GM19438 (cell line): ENCODE data around the gene TAF11L5.
"Not testable (repeated sequence)": the region's sequence is repeated elsewhere in the genome, so short reads cannot be mapped to it uniquely, and the experiment has no call there.

Source experiments
- ATAC-seq: cut with Tn5 transposase; IDR thresholded peaks from one replicate; pipeline ENCODE4 v1.9.1; 2021; ENCODE audit warnings: low read depth; ENCODE audit not compliant: unreplicated experiment

TAF11L5 gene

DNA sequence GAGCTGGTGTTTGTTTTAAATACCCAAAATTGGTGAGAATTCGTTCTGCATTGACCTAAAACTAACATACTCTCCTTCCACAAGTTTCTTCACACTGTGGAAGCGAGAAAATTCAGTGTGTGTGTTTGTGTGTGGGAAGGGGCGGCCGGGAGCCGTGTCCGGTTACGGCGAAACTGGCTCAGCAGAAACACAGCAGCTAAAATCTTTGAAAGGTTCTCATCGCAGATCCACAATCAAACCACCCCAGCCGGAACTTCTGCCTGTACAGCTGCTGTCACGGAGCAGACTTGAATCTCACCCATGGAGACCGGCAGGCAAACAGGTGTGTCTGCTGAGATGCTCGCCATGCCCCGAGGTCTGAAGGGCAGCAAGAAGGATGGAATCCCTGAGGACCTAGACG, at the start of gene TAF11L5:
Gene TAF11L5, plus strand, starts transcription at position 301 of the 400 bp plus-strand sequence.
- ATAC-seq, result not testable (repeated sequence)

GRCh38 chr5:17477043-17477442, 48.0 kb upstream of the TAF11L5 start:
- ATAC-seq, result no peak

DNA sequence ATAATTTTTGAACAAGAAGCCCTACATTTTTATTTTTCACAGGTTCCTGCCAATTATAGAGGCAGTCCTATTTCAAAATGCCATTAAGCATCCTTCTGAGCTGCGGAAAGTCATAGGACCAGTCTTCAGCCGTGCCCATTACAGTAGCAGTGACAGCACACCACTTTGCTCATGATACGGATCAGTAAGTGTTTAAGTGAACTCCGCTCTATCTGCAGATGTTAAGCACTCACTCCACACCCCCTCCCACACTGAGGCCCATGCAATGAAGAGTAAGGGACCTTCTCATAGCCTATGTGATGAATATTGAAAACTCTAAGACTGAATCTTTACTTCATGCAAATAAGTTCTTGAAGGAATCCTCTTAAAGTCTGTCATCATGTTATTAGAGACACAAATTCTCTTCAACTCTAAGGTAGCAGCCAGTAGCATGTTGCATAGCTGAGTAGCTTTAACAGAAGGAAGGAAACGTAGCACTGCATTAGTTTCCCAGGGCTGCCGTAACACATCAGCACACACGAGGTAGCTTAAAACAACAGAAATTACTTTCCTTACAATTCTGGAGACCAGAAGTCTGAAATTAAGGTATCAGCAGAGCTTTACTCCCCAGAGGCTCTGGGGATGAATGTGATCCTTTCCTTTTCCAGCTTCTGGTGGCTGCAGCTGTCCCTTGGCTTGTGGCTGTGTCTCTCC, 47.3 kb upstream of the TAF11L5 start:
- no peak for ATAC-seq

DNA sequence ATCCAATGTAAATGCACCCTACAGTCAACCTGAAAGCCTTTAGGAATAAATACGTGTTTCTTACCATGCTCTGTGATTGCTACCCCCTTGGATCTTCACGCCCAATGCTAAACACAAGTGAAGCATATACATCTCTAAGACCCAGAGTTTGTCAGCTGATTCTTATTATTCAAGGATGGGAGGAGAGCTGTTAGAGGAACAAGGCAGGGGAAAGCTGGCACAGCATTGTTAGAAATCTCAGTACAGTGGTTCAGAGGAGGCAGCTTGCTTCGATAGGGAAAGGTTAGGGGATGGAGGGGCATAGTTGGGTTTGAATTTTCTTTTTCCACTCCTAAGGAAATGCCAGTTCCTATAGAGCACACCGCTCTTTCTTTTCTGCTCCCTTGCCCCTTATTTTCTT, 43.7 kb upstream of the TAF11L5 start:
- no peak for ATAC-seq

DNA sequence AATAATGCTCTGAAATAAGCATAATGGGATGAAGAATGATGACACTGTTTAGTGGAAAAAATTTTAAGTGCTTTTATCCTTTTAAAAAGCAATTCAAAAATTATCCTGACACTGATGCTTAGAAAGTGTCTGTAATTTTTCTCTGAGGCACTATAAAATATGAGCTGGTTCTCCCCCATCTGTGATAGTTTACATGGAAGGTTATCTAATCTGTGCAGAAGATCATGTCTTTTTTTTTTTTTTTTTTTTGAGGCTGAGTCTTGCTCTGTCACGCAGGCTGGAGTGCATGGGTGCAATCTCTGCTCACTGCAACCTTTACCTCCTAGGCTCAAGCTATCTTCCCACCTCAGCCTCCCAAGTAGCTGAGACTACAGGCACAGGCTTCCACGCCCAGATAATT, 42.2 kb upstream of the TAF11L5 start:
- ATAC-seq, result no peak

DNA sequence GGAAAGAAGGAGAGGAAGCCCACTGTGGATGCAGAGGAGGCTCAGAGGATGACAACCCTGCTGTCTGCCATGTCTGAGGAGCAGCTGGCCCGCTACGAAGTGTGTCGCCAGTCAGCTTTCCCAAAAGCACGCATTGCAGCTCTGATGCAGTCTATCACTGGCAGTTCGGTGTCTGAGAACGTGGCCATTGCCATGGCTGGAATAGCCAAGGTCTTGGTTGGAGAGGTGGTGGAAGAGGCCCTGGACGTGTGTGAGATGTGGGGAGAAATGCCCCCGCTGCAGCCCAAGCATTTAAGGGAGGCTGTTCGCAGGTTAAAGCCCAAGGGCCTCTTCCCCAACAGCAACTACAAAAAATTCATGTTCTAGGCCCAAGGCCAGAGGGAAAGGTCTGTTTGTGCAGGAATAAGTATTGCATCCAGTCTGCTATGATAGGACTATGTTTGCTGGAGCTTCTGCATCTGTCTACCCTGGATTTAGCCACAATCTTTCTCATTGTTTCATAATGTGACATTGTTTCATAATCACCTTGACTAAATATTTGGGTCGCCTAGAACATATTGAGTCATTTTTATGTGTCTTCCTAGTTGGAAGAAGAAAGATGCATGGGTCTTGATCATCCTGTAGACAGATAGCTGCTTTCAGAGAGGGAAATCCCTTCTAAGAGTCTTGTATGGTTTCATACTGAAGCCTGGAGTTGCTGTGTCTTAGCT, 38.4 kb upstream of the TAF11L5 start:
- ATAC-seq, result not testable (repeated sequence)

- ATAC-seq, result no peak
Measured at GRCh38 chr5:17487174-17487512, 37.9 kb upstream of the TAF11L5 start.

DNA sequence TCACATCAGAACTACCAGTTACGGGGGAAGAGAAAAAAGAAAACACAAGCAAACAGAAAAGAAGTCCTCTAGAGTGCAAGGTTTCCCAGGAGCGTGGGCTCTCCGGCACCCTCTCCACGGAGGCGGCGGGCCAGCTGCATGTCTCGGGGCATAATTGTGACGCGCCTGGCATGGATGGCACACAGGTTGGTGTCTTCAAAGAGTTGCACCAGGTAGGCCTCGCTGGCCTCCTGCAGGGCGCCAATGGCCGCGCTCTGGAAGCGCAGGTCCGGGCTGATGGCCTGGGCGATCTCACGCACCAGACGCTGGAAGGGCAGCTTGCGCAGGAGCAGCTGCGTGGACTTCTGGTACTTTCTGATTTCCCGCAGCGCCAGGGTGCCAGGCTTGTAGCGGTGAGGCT, 33.8 kb upstream of the TAF11L5 start:
- not testable (repeated sequence) for ATAC-seq

DNA sequence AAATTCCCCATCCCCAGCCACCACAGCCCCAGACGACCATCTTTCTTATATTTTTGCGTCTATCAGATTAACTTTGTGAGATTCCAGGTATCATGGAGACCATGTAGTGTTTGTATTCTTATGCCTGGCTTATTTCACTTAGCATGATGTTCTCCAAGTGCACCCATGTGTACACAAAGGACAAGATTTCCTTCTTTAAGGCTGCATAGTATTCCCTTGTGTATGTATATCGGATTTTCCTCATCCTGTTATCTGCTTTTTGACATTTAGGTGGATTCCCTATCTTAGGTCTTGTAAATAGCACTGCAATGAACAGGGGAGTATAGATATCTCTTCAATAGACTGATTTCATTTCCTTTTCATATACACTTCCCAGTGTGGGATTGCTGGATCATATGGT, 32.3 kb upstream of the TAF11L5 start:
- no peak for ATAC-seq

DNA sequence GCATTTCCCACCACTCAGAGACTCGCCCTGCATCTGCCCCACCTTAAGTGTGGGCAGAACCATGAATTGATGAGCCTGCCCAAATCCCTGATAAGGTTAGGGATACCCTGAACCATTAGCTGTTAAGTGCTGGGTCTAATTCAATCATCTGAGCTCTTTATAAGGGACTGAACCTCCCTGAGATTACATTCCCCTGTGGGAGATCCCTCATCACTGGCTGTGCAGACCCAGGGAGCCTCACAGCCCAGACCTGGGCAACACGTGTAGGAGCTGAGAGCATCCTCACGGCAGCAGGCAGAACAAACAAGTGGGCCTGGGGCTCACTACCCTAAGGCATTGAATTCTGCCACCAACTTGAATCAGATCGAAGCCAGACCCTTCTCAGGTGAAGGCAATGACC, 27.6 kb upstream of the TAF11L5 start:
- ATAC-seq, result no peak

- ATAC-seq, result not testable (repeated sequence)
Measured at GRCh38 chr5:17497931-17498330, 27.1 kb upstream of the TAF11L5 start, which contains the start of gene TAF11L2. TAF11L2 (plus strand) TSS chr5:17498231.

GRCh38 chr5:17511775-17512325, 13.2 kb upstream of the TAF11L5 start:
- ATAC-seq, result no peak

DNA sequence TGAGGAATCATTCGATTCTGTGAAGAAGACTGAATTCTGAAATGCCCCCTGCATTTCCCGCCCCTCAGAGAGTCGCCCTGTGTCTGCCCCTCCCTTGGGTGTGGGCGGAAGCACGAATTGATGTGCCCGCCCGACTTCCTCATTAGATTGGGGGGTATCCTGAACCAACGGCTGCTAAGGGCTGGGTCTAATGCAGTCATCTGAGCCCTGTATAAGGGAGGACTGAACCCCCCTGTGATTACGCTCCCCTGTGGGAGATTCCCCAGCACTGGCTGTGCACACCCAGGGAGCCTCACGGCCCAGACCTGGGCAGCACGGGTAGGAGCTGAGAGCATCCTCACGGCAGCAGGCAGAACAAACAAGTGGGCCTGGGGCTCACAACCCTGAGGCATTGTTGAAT, 7.5 kb upstream of the TAF11L5 start:
- ATAC-seq, result not testable (repeated sequence)

DNA sequence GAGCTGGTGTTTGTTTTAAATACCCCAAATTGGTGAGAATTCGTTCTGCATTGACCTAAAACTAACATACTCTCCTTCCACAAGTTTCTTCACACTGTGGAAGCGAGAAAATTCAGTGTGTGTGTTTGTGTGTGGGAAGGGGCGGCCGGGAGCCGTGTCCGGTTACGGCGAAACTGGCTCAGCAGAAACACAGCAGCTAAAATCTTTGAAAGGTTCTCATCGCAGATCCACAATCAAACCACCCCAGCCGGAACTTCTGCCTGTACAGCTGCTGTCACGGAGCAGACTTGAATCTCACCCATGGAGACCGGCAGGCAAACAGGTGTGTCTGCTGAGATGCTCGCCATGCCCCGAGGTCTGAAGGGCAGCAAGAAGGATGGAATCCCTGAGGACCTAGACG, 7.0 kb upstream of the TAF11L5 start, which contains the start of gene TAF11L3:
Gene TAF11L3, plus strand, starts transcription at position 301 of the 400 bp plus-strand sequence.
- ATAC-seq, result not testable (repeated sequence)

DNA sequence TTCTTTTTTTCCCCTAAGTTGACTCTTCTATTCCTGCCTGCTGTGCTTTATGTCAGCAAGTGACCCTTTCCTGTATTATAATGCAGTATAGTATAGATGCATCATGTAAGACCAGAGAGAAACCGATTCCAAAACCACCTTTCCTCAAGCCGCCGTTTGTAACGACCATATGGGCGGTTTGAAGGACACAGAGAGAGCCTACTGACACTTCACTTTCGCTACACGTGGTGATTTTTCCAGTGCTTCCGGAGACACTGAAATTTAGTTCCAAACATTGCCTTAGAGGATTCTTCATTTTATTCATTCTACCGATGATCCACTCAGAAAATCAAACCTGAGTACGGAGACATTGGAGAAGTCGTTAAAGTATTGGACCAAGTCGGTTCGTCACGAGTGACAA, 5.5 kb upstream of the TAF11L5 start:
- not testable (repeated sequence) for ATAC-seq

GRCh38 chr5:17521501-17521900, 3.5 kb upstream of the TAF11L5 start, which contains the start of gene TAF11L4:
TAF11L4 (plus strand) TSS chr5:17521801.
- not testable (repeated sequence) for ATAC-seq

- ATAC-seq, result not testable (repeated sequence)
Measured at GRCh38 chr5:17526504-17526903, 1.5 kb downstream of the TAF11L5 start.

DNA sequence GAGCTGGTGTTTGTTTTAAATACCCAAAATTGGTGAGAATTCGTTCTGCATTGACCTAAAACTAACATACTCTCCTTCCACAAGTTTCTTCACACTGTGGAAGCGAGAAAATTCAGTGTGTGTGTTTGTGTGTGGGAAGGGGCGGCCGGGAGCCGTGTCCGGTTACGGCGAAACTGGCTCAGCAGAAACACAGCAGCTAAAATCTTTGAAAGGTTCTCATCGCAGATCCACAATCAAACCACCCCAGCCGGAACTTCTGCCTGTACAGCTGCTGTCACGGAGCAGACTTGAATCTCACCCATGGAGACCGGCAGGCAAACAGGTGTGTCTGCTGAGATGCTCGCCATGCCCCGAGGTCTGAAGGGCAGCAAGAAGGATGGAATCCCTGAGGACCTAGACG, 3.3 kb downstream of the TAF11L5 start, which contains the start of gene TAF11L6:
Gene TAF11L6, plus strand, starts transcription at position 301 of the 400 bp plus-strand sequence.
- not testable (repeated sequence) for ATAC-seq
